NCI-H510A treated with DMSO at 0.1 percent for 48 hours (cell line): ENCODE measurements around the gene L1TD1.
"Not testable (repeated sequence)": the region's sequence is repeated elsewhere in the genome, so short reads cannot be mapped to it uniquely, and the experiment has no call there.

Experiments used
- DNase-seq: peaks from one replicate; lab custom pipeline; 2025; lab: John Stamatoyannopoulos, UW

Gene L1TD1

GRCh38 chr1:62207187-62207586 is 12.5 kb downstream of the L1TD1 start:
- no peak for DNase-seq

GRCh38 chr1:62208087-62208486 is 13.4 kb downstream of the L1TD1 start:
- no peak for DNase-seq

GRCh38 chr1:62208970-62209369 is 14.3 kb downstream of the L1TD1 start:
- no peak for DNase-seq

- DNase-seq: no peak
Observed at GRCh38 chr1:62209931-62210595, 15.4 kb downstream of the L1TD1 start.

- DNase-seq: no peak
Observed at GRCh38 chr1:62210960-62211359, 16.3 kb downstream of the L1TD1 start.

- DNase-seq: no peak
Observed at GRCh38 chr1:62212411-62212810, 17.8 kb downstream of the L1TD1 start.

GRCh38 chr1:62213075-62213914 is 18.6 kb downstream of the L1TD1 start:
- DNase-seq: no peak

- no peak for DNase-seq
Observed at GRCh38 chr1:62218604-62219003, 24.0 kb downstream of the L1TD1 start.

- not testable (repeated sequence) for DNase-seq
Observed at GRCh38 chr1:62220456-62220855, 25.8 kb downstream of the L1TD1 start.

GRCh38 chr1:62221171-62221570 is 26.5 kb downstream of the L1TD1 start:
- no peak for DNase-seq

GRCh38 chr1:62222321-62222720 is 27.7 kb downstream of the L1TD1 start:
- DNase-seq: no peak

GRCh38 chr1:62224182-62224581 is 29.5 kb downstream of the L1TD1 start:
- DNase-seq: no peak

- DNase-seq: no peak
Observed at GRCh38 chr1:62227496-62227895, 32.8 kb downstream of the L1TD1 start.

- no peak for DNase-seq
Observed at GRCh38 chr1:62228136-62228882, 33.7 kb downstream of the L1TD1 start.

GRCh38 chr1:62228883-62229187 is 34.2 kb downstream of the L1TD1 start:
- no peak for DNase-seq

GRCh38 chr1:62229468-62229867 is 34.8 kb downstream of the L1TD1 start:
- no peak for DNase-seq

GRCh38 chr1:62229932-62230331 is 35.3 kb downstream of the L1TD1 start:
- no peak for DNase-seq

- DNase-seq: no peak
Observed at GRCh38 chr1:62230718-62231117, 36.1 kb downstream of the L1TD1 start.

GRCh38 chr1:62232871-62233278 is 38.2 kb downstream of the L1TD1 start:
- DNase-seq: no peak

- no peak for DNase-seq
Observed at GRCh38 chr1:62233926-62234450, 39.3 kb downstream of the L1TD1 start.

GRCh38 chr1:62234688-62235087 is 40.0 kb downstream of the L1TD1 start:
- no peak for DNase-seq

- no peak for DNase-seq
Observed at GRCh38 chr1:62235576-62235975, 40.9 kb downstream of the L1TD1 start.

GRCh38 chr1:62237361-62237760 is 42.7 kb downstream of the L1TD1 start:
- DNase-seq: no peak
